H1 (cell line): ENCODE data around the gene MB. TPM values are rescaled to one million over a fixed set of nuclear protein-coding genes. Genes with fewer than 3 reads are reported as not detected.

ENCODE experiments used
- CTCF ChIA-PET: fragments of 300-600 bp; sonication (Branson Sonifier 250); formaldehyde crosslinking; loops from one replicate; lab custom pipeline; 2021; ENCODE audit not compliant: partially characterized antibody; lab: Charles Lee
- POLR2A ChIA-PET: fragments of 300-600 bp; sonication (Branson Sonifier 250); formaldehyde crosslinking; loops from one replicate; lab custom pipeline; 2021; ENCODE audit warnings: inconsistent platforms; ENCODE audit not compliant: partially characterized antibody; lab: Charles Lee
- DNase-seq, 2 experiments: peaks; one replicate each; pipeline versions ENCODE4 v3.0.0 to v3.0.0-alpha.2; 2010 to 2022; ENCODE audit warnings: low spot score in 2 of 2, low read depth in 1 of 2, mixed read lengths in 1 of 2
- FAIRE-seq: peaks from 2 replicates; lab custom pipeline; 2011; peaks lifted over from hg19 to GRCh38; lab: Jason Lieb, UNC
- H2AFZ ChIP-seq: 2 replicates; pipeline ENCODE4 v1.8.1; 2012; ENCODE audit warnings: low read length, inconsistent platforms
- H2AK5ac ChIP-seq: 2 replicates; pipeline ENCODE4 v1.6.1; 2013; ENCODE audit warnings: low read depth, low read length
- H2BK120ac ChIP-seq: replicated peaks from 2 replicates; pipeline ENCODE3; 2013; ENCODE audit warnings: low read depth, low read length, inconsistent platforms
- H2BK12ac ChIP-seq: 2 replicates; pipeline ENCODE4 v1.6.1; 2013; ENCODE audit warnings: low read depth, low read length
- H2BK15ac ChIP-seq: 2 replicates; pipeline ENCODE4 v1.6.1; 2013; ENCODE audit warnings: low read length
- H2BK20ac ChIP-seq: 2 replicates; pipeline ENCODE4 v1.6.1; 2013; ENCODE audit warnings: low read length
- H2BK5ac ChIP-seq: 2 replicates; pipeline ENCODE4 v1.6.1; 2013; ENCODE audit warnings: low read depth, low read length
- H3K14ac ChIP-seq: 2 replicates; pipeline ENCODE4 v1.6.1; 2013; ENCODE audit warnings: inconsistent platforms; ENCODE audit not compliant: insufficient read length
- H3K18ac ChIP-seq: 2 replicates; pipeline ENCODE4 v1.6.1; 2013; ENCODE audit warnings: low read length; ENCODE audit errors: extremely low read depth
- H3K23ac ChIP-seq: 2 replicates; pipeline ENCODE4 v1.6.1; 2013; ENCODE audit warnings: inconsistent platforms; ENCODE audit not compliant: insufficient read length
- H3K23me2 ChIP-seq: 2 replicates; pipeline ENCODE4 v1.6.1; 2013; ENCODE audit warnings: low read depth, low read length
- H3K27ac ChIP-seq: 2 replicates; pipeline ENCODE4 v1.6.1; 2011; ENCODE audit warnings: low read depth, low read length, inconsistent platforms
- H3K27me3 ChIP-seq, 4 experiments: replicated peaks in 1 of 4; 1 replicate in 1 of 4; 2 replicates in 3 of 4; pipeline versions ENCODE4 v1.6.1 to v1.8.1; 2011 to 2013; ENCODE audit warnings: low read length in 3 of 4, mild to moderate bottlenecking in 3 of 4, inconsistent platforms in 2 of 4, mixed read lengths in 2 of 4, moderate library complexity in 1 of 4; ENCODE audit not compliant: control insufficient read depth in 3 of 4, insufficient read depth in 3 of 4; ENCODE audit errors: extremely low read depth in 1 of 4
- H3K36me3 ChIP-seq, 4 experiments: 2 replicates each; pipeline versions ENCODE4 v1.6.1 to v1.8.1; 2011 to 2013; ENCODE audit warnings: mild to moderate bottlenecking in 4 of 4, low read length in 3 of 4, moderate library complexity in 2 of 4, control low read depth in 1 of 4, inconsistent platforms in 1 of 4; ENCODE audit not compliant: insufficient read depth in 4 of 4, control insufficient read depth in 2 of 4
- H3K4ac ChIP-seq: replicated peaks from 2 replicates; pipeline ENCODE3; 2013; ENCODE audit warnings: low read length, low read depth, mixed read lengths, inconsistent platforms; ENCODE audit not compliant: insufficient read length
- H3K4me1 ChIP-seq, 4 experiments: replicated peaks in 1 of 4; 1 replicate in 1 of 4; 2 replicates in 3 of 4; pipeline versions ENCODE4 v1.6.1 to v1.8.1; 2011 to 2013; ENCODE audit warnings: low read length in 3 of 4, inconsistent platforms in 2 of 4, mixed read lengths in 1 of 4; ENCODE audit not compliant: insufficient read depth in 4 of 4, control insufficient read depth in 3 of 4
- H3K4me2 ChIP-seq, 2 experiments: 2 replicates each; pipeline versions ENCODE4 v1.6.1 to v1.8.1; 2011 to 2013; ENCODE audit warnings: low read depth in 2 of 2, low read length in 2 of 2, control low read depth in 1 of 2, inconsistent platforms in 1 of 2, mild to moderate bottlenecking in 1 of 2; ENCODE audit not compliant: insufficient read depth in 1 of 2
- H3K4me3 ChIP-seq, 4 experiments: fragments of 200-600, 300-600 bp in 1 of 4; sonication (generic), shearing (Covaris generic), sonication (Bioruptor Twin) in 1 of 4; 2 replicates each; pipeline versions ENCODE4 v1.5.1 to v1.8.1; 2011 to 2016; ENCODE audit warnings: low read length in 4 of 4, low read depth in 3 of 4, control low read depth in 2 of 4, inconsistent platforms in 2 of 4, mild to moderate bottlenecking in 2 of 4, mixed read lengths in 1 of 4, moderate library complexity in 1 of 4; ENCODE audit not compliant: insufficient read depth in 2 of 4; ENCODE audit errors: extremely low read depth in 1 of 4
- H3K56ac ChIP-seq: replicated peaks from 2 replicates; pipeline ENCODE3; 2013; ENCODE audit warnings: low read depth, mild to moderate bottlenecking, mixed read lengths, low read length, inconsistent platforms; ENCODE audit not compliant: insufficient read length
- H3K79me1 ChIP-seq: 2 replicates; pipeline ENCODE4 v1.6.1; 2013; ENCODE audit warnings: low read depth, low read length, control low read depth
- H3K79me2 ChIP-seq, 2 experiments: 2 replicates each; pipeline versions ENCODE4 v1.6.1 to v1.8.1; 2012 to 2013; ENCODE audit warnings: low read length in 2 of 2, mild to moderate bottlenecking in 2 of 2, inconsistent platforms in 1 of 2; ENCODE audit not compliant: insufficient read depth in 2 of 2, control insufficient read depth in 1 of 2
- H3K9ac ChIP-seq, 4 experiments: replicated peaks in 1 of 4; 1 replicate in 1 of 4; 2 replicates in 3 of 4; pipeline versions ENCODE4 v1.6.1 to v1.8.1; 2011 to 2013; ENCODE audit warnings: low read depth in 3 of 4, low read length in 3 of 4, control low read depth in 2 of 4, mild to moderate bottlenecking in 2 of 4, moderate library complexity in 2 of 4, inconsistent platforms in 1 of 4; ENCODE audit errors: extremely low read depth in 1 of 4
- H3K9me3 ChIP-seq, 2 experiments: 2 replicates each; pipeline versions ENCODE4 v1.6.1 to v1.8.1; 2012 to 2013; ENCODE audit warnings: mild to moderate bottlenecking in 2 of 2, moderate library complexity in 2 of 2, control low read depth in 1 of 2, inconsistent platforms in 1 of 2, low read depth in 1 of 2, low read length in 1 of 2, mixed read lengths in 1 of 2; ENCODE audit not compliant: insufficient read depth in 2 of 2
- H4K20me1 ChIP-seq, 2 experiments: replicated peaks in 1 of 2; 2 replicates each; pipeline versions ENCODE3 to v1.8.1; 2011 to 2013; ENCODE audit warnings: inconsistent platforms in 2 of 2, low read length in 2 of 2, mild to moderate bottlenecking in 1 of 2; ENCODE audit not compliant: insufficient read depth in 2 of 2, control insufficient read depth in 1 of 2
- H4K5ac ChIP-seq: 2 replicates; pipeline ENCODE4 v1.6.1; 2013; ENCODE audit warnings: low read length, low read depth, mixed read lengths, inconsistent platforms; ENCODE audit not compliant: insufficient read length
- H4K8ac ChIP-seq: 2 replicates; pipeline ENCODE4 v1.8.0; 2013; ENCODE audit warnings: mild to moderate bottlenecking, moderate library complexity, low read length, inconsistent platforms; ENCODE audit not compliant: insufficient read depth; ENCODE audit errors: extremely low read depth
- H4K91ac ChIP-seq: replicated peaks from 2 replicates; pipeline ENCODE3; 2013; ENCODE audit warnings: low read length, mixed read lengths, inconsistent platforms; ENCODE audit not compliant: insufficient read length
- POLR2AphosphoS5 ChIP-seq: IDR thresholded peaks from 2 replicates; pipeline ENCODE4 v1.6.1; 2011; ENCODE audit warnings: low read depth, low read length
- SIX5 ChIP-seq: IDR thresholded peaks from 2 replicates; pipeline ENCODE4 v1.6.1; 2011; ENCODE audit warnings: mild to moderate bottlenecking, low read depth, low read length
- WGBS, 2 experiments: shearing (Covaris generic) in 1 of 2; methylation state at CpG; one replicate each; pipeline versions ENCODE4 v1.1.6 to v1.1.7; 2013 to 2015; ENCODE audit warnings: low lambda C conversion rate in 2 of 2, mixed read lengths in 2 of 2, inconsistent platforms in 1 of 2, low coverage in 1 of 2, missing lambda C conversion rate in 1 of 2; ENCODE audit not compliant: insufficient replicate concordance in 2 of 2, insufficient coverage in 1 of 2, insufficient read length in 1 of 2; ENCODE audit errors: extremely low coverage in 1 of 2, missing lambda C conversion rate in 1 of 2; 5-methylcytosine and 5-hydroxymethylcytosine counted together
- polyA plus RNA-seq, 7 experiments: library from polyadenylated mRNA; depleted of rRNA in 3 of 7; stranded (reverse) in 5 of 7; unstranded in 2 of 7; fragments of >200 nt in 5 of 7; fragments of 200-250 nt in 2 of 7; gene quantifications; 1 replicate in 5 of 7; 2 replicates in 1 of 7; 4 replicates in 1 of 7; pipeline versions ENCODE4 v1.2.1 to v1.2.3, GENCODE V29; 2011 to 2013; ENCODE audit warnings: missing spikeins in 2 of 7, mixed read lengths in 2 of 7
- total RNA-seq: library from RNA; stranded (reverse); fragmentation: NEBNext Ultra II Directional; extraction: Animal tissue kit (Norgen Biotek cat#: 25700); gene quantifications from 2 replicates; pipeline ENCODE4 v1.2.1, GENCODE V29; 2021

MB gene
- total and polyA plus RNA-seq, 2 of the 8 experiments (the other 6 are each of a cell fraction or from before 2014, with no cell fraction given): 1.5 TPM; not detected in 1

GRCh38 chr22:35616043-35616442 lies 1.1 kb downstream of the MB start:
- H3K9me3 ChIP-seq: no peaks in the 10 kb centered on the region
- H3K4me1 ChIP-seq: no peaks in the 10 kb centered on the region
- no peaks in the 10 kb centered on the region for H3K36me3 ChIP-seq
- no peak overlapping the region for H2BK120ac ChIP-seq
- H2BK5ac ChIP-seq: no peak overlapping the region
- H3K23me2 ChIP-seq: peaks cover 7% of the 10 kb centered on the region; the same call in 1 of the 2 replicates
- no peak overlapping the region for H3K4me3 ChIP-seq
- TF ChIP-seq SIX5 (no peak), POLR2AphosphoS5 (no peak)
- TF ChIP-seq, all 59 proteins: peak for 0
- Histone ChIP-seq H3K23ac (no peak overlapping the region), H2BK20ac (no peak overlapping the region), H3K4me2 (no peak overlapping the region), H2AFZ (no peak overlapping the region), H3K79me1 (no peaks in the 10 kb centered on the region), H3K9ac (no peak overlapping the region), H3K27me3 (no peaks in the 10 kb centered on the region; a peak in 1 of 7 replicates), H3K18ac (no peak overlapping the region), H3K56ac (no peak overlapping the region), H4K91ac (no peak overlapping the region), H3K14ac (no peak overlapping the region), H4K8ac (no peak overlapping the region), H4K20me1 (peaks cover 0 to 2% of the 10 kb centered on the region in 2 experiments), H3K4ac (no peak overlapping the region), H3K79me2 (no peaks in the 10 kb centered on the region), H2AK5ac (no peak overlapping the region), H3K27ac (no peak overlapping the region), H4K5ac (no peak overlapping the region), H2BK15ac (no peak overlapping the region), H2BK12ac (peak overlapping the region; percentile 71; the same call in 1 of the 2 replicates)
- POLR2A ChIA-PET: interaction anchor here (1.4 kb wide), 1 partner anchor 10 kb away, joined by 3 read pairs; no protein-coding TSS in a partner anchor
- FAIRE-seq (no peak), DNase-seq (no peak)
- CTCF ChIA-PET: interaction anchor here (0.7 to 1.8 kb wide), 4 partner anchors 18 to 205 kb away, joined by 3 to 7 read pairs (median 3); no protein-coding TSS in a partner anchor
- 90% methylated on average over 7 of the region's 7 CpGs; no CpG with 5 or more reads in 1 of the 2 experiments for WGBS, 2 experiments
